Measurements from ENCODE around the gene ZSCAN30.

DNA sequence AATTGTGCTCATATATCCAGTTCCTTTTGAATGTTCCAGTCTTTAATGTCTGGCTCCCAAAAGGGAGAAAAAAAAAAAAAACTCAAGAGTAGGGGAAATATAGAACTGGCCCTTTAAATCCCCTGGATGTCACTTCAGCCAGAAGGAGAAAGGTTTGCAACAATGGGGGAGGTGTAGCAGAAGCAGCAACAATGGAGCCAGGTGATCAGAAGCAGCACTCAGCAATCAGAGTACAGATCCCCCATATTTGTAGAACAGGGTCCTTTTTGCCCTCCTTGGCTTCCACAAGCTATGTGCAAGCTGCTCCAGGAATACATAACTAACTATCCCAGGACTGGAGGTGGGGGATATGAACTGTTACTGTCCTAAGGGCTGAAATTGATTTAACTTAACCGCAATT is 75.0 kb downstream of the ZSCAN30 start:
- TF ChIP-seq, protein P1, sequence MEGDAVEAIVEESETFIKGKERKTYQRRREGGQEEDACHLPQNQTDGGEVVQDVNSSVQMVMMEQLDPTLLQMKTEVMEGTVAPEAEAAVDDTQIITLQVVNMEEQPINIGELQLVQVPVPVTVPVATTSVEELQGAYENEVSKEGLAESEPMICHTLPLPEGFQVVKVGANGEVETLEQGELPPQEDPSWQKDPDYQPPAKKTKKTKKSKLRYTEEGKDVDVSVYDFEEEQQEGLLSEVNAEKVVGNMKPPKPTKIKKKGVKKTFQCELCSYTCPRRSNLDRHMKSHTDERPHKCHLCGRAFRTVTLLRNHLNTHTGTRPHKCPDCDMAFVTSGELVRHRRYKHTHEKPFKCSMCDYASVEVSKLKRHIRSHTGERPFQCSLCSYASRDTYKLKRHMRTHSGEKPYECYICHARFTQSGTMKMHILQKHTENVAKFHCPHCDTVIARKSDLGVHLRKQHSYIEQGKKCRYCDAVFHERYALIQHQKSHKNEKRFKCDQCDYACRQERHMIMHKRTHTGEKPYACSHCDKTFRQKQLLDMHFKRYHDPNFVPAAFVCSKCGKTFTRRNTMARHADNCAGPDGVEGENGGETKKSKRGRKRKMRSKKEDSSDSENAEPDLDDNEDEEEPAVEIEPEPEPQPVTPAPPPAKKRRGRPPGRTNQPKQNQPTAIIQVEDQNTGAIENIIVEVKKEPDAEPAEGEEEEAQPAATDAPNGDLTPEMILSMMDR (IDR thresholded peaks at IDR 0.05) = no peak
- no peak for TF ChIP-seq POLR2A (IDR thresholded peaks at IDR 0.05)

Data from vagina (tissue), 2 donors.